ENCODE data around the gene ARHGAP15.

The ARHGAP15 gene

DNA sequence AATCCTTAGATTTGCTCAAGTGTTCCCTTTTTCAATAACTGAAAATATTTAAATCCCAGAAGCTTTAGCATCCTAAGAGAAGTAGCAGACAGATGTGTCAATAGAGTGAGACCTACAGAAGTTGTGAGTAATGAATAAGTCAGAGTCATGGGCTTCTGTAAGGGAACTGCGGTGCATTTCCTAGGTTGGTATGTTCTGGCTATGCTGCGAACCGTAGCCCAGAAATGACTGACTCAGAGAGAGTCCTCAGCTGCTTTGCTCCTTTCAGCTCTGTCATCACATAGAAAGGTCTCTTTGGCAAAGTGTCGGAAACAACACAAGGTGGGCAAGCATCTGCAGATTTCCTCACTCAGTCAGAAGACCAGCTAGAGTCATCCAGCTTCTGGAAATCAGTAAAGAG lies 297.1 kb downstream of the ARHGAP15 start:
- H3K79me2 ChIP-seq (ENCODE audit: insufficient read depth, low read length) = no peaks in the 10 kb centered on the region
- H4K20me1 ChIP-seq (ENCODE audit: low read depth, low read length) = no peaks in the 10 kb centered on the region
- no peak overlapping the region for H3K4me2 ChIP-seq (ENCODE audit: low read depth, low read length, poor library complexity, severe bottlenecking)
- H3K9ac ChIP-seq (ENCODE audit: low read length) = no peak overlapping the region
- H3K9me3 ChIP-seq (ENCODE audit: insufficient read depth, low read length) = no peaks in the 10 kb centered on the region
- no peak for TF ChIP-seq EZH2phosphoT487 (conservative IDR thresholded peaks at IDR 0.05; ENCODE audit: low read length)
- TF ChIP-seq, protein P1, sequence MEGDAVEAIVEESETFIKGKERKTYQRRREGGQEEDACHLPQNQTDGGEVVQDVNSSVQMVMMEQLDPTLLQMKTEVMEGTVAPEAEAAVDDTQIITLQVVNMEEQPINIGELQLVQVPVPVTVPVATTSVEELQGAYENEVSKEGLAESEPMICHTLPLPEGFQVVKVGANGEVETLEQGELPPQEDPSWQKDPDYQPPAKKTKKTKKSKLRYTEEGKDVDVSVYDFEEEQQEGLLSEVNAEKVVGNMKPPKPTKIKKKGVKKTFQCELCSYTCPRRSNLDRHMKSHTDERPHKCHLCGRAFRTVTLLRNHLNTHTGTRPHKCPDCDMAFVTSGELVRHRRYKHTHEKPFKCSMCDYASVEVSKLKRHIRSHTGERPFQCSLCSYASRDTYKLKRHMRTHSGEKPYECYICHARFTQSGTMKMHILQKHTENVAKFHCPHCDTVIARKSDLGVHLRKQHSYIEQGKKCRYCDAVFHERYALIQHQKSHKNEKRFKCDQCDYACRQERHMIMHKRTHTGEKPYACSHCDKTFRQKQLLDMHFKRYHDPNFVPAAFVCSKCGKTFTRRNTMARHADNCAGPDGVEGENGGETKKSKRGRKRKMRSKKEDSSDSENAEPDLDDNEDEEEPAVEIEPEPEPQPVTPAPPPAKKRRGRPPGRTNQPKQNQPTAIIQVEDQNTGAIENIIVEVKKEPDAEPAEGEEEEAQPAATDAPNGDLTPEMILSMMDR (IDR thresholded peaks at IDR 0.05; ENCODE audit: insufficient read depth, low read length, poor library complexity, severe bottlenecking) = no peak
- H3F3A ChIP-seq (ENCODE audit: insufficient read depth) = no peaks in the 10 kb centered on the region
- H2AFZ ChIP-seq (ENCODE audit: low read depth, low read length, severe bottlenecking) = no peak overlapping the region
- H3K4me3 ChIP-seq (ENCODE audit: insufficient read depth, low read length, poor library complexity, severe bottlenecking) = no peak overlapping the region
- H3K9me2 ChIP-seq (replicated peaks; ENCODE audit: insufficient read depth, low read length) = no peaks in the 10 kb centered on the region
- no peaks in the 10 kb centered on the region for H3K36me3 ChIP-seq (ENCODE audit: low read length)
- no peak overlapping the region for H3K27ac ChIP-seq (ENCODE audit: low read depth, low read length)
- H3K27me3 ChIP-seq (ENCODE audit: low read length) = no peaks in the 10 kb centered on the region

DNA sequence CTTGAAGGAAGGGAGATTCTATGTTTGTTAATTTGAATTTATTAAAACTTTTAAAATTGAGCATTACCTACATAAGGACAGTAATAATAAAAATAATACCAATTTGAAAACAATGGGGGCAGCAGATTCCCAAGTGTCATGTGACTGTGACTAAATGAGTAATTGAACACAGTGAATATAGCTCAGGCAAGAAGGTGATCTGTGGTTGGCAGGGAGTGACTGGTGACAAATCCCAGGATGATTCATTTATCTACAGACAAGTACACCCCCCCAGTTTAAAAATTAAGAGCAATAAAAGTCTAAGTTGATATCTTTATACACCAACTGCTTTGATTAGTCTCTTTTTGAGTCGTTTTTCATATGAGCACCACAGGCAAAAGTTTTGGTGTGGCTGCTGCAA lies 299.5 kb downstream of the ARHGAP15 start:
- Histone ChIP-seq H2AFZ (ENCODE audit: low read depth, low read length, severe bottlenecking) (no peak overlapping the region), H3K79me2 (ENCODE audit: insufficient read depth, low read length) (no peaks in the 10 kb centered on the region), H3K36me3 (ENCODE audit: low read length) (no peaks in the 10 kb centered on the region), H3K9ac (ENCODE audit: low read length) (no peak overlapping the region), H3K4me3 (ENCODE audit: insufficient read depth, low read length, poor library complexity, severe bottlenecking) (no peak overlapping the region), H3K27me3 (ENCODE audit: low read length) (no peaks in the 10 kb centered on the region), H3K9me3 (ENCODE audit: insufficient read depth, low read length) (no peaks in the 10 kb centered on the region), H3K27ac (ENCODE audit: low read depth, low read length) (no peak overlapping the region), H3K9me2 (replicated peaks; ENCODE audit: insufficient read depth, low read length) (no peaks in the 10 kb centered on the region), H3F3A (ENCODE audit: insufficient read depth) (no peaks in the 10 kb centered on the region), H4K20me1 (ENCODE audit: low read depth, low read length) (no peaks in the 10 kb centered on the region), H3K4me2 (ENCODE audit: low read depth, low read length, poor library complexity, severe bottlenecking) (no peak overlapping the region)
- TF ChIP-seq, protein P1 (IDR thresholded peaks at IDR 0.05; ENCODE audit: insufficient read depth, low read length, poor library complexity, severe bottlenecking) = no peak
- TF ChIP-seq EZH2phosphoT487 (conservative IDR thresholded peaks at IDR 0.05; ENCODE audit: low read length) = no peak

DNA sequence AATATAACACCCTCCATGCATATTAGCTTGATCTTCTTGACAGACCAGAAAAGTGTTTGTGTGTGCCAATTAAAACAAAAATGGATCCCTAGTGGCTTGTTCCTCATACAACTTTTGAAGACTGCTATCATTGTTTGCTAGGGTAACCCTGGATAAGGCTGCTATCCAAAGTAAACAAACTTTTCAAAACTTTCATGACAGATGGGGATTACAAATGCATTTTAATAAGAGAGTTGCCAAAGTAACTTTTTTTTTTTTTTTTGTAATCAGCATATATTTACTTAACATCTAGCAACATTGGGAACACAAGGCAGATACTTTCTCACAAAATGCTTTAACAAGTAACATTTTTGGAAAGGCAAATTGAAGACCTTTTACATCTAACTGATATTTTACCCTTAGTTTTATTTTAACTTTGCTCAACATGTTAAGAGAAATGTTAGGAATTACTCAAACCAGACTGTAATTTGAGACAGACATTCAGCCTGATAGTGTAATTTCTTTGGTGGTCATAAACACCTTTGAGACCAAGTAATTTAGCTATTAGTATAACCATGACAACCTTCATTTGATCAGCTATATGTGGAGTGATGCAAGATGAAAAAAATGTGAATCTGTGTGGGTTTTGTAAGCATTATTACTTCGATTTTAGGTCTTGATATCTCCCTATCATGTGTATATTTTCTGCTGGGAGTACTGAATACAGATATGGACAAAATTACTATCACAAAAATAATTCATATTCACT lies 300.9 kb downstream of the ARHGAP15 start:
- Histone ChIP-seq H3K27ac (ENCODE audit: low read depth, low read length) (no peak overlapping the region), H3K9me2 (replicated peaks; ENCODE audit: insufficient read depth, low read length) (no peaks in the 10 kb centered on the region), H3K4me3 (ENCODE audit: insufficient read depth, low read length, poor library complexity, severe bottlenecking) (no peak overlapping the region), H3K36me3 (ENCODE audit: low read length) (no peaks in the 10 kb centered on the region), H3K9me3 (ENCODE audit: insufficient read depth, low read length) (no peaks in the 10 kb centered on the region), H3K79me2 (ENCODE audit: insufficient read depth, low read length) (no peaks in the 10 kb centered on the region), H3K4me2 (ENCODE audit: low read depth, low read length, poor library complexity, severe bottlenecking) (no peak overlapping the region), H3K27me3 (ENCODE audit: low read length) (no peaks in the 10 kb centered on the region), H2AFZ (ENCODE audit: low read depth, low read length, severe bottlenecking) (no peak overlapping the region), H3F3A (ENCODE audit: insufficient read depth) (no peaks in the 10 kb centered on the region), H3K9ac (ENCODE audit: low read length) (no peak overlapping the region), H4K20me1 (ENCODE audit: low read depth, low read length) (no peaks in the 10 kb centered on the region)
- TF ChIP-seq EZH2phosphoT487 (conservative IDR thresholded peaks at IDR 0.05; ENCODE audit: low read length) = no peak
- TF ChIP-seq, protein P1 (IDR thresholded peaks at IDR 0.05; ENCODE audit: insufficient read depth, low read length, poor library complexity, severe bottlenecking) = no peak

Data from SU-DHL-6 (cell line).